ENCODE data around the gene ZBTB22.

- TF ChIP-seq CTCF (conservative IDR thresholded peaks at IDR 0.05; ENCODE audit: low read length) = no peak
- TF ChIP-seq EZH2phosphoT487 (IDR thresholded peaks at IDR 0.05; ENCODE audit: borderline replicate concordance) = no peak
Measured at GRCh38 chr6:33320315-33321181, 3.0 kb upstream of the ZBTB22 start.

Data from Loucy (cell line).